ENCODE results near the gene SMARCC2. TPM values are rescaled to one million over a fixed set of nuclear protein-coding genes. Genes with fewer than 3 reads are reported as not detected.

Gene SMARCC2
- total and polyA plus RNA-seq, 9 of the 15 experiments (the other 6 are each of a cell fraction or from before 2014, with no cell fraction given): 11.9 to 86.0 (median 36.6) TPM

- TF ChIP-seq CUX1 (CRISPR knock-in tag; IDR thresholded peaks at IDR 0.05): no peak
- TF ChIP-seq ZNF444 (CRISPR knock-in tag; IDR thresholded peaks at IDR 0.05): no peak
- TF ChIP-seq ZNF146 (CRISPR knock-in tag; IDR thresholded peaks at IDR 0.05; ENCODE audit: unreplicated experiment): no peak
- TF ChIP-seq SP1 (CRISPR knock-in tag; IDR thresholded peaks at IDR 0.05): peak; percentile 52; the same call in 1 of the 2 replicates
- TF ChIP-seq DPF2 (IDR thresholded peaks at IDR 0.05): 0 out of 2 replicates have a peak, but pooled peaks have one; percentile 28
- TF ChIP-seq, protein P1, sequence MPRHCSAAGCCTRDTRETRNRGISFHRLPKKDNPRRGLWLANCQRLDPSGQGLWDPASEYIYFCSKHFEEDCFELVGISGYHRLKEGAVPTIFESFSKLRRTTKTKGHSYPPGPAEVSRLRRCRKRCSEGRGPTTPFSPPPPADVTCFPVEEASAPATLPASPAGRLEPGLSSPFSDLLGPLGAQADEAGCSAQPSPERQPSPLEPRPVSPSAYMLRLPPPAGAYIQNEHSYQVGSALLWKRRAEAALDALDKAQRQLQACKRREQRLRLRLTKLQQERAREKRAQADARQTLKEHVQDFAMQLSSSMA (CRISPR knock-in tag; IDR thresholded peaks at IDR 0.05): no peak
- peak; percentile 91 for TF ChIP-seq MTA3 (IDR thresholded peaks at IDR 0.05; ENCODE audit: borderline replicate concordance)
- TF ChIP-seq, protein P2, sequence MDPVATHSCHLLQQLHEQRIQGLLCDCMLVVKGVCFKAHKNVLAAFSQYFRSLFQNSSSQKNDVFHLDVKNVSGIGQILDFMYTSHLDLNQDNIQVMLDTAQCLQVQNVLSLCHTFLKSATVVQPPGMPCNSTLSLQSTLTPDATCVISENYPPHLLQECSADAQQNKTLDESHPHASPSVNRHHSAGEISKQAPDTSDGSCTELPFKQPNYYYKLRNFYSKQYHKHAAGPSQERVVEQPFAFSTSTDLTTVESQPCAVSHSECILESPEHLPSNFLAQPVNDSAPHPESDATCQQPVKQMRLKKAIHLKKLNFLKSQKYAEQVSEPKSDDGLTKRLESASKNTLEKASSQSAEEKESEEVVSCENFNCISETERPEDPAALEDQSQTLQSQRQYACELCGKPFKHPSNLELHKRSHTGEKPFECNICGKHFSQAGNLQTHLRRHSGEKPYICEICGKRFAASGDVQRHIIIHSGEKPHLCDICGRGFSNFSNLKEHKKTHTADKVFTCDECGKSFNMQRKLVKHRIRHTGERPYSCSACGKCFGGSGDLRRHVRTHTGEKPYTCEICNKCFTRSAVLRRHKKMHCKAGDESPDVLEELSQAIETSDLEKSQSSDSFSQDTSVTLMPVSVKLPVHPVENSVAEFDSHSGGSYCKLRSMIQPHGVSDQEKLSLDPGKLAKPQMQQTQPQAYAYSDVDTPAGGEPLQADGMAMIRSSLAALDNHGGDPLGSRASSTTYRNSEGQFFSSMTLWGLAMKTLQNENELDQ (CRISPR knock-in tag; IDR thresholded peaks at IDR 0.05; ENCODE audit: borderline replicate concordance): no peak
- TF ChIP-seq SIX5 (IDR thresholded peaks at IDR 0.05; ENCODE audit: borderline replicate concordance in 1 of 2, insufficient read depth in 1 of 2, low read depth in 1 of 2, low read length in 2 of 2): no peak
- peak; percentile 33 for TF ChIP-seq CBFA2T3 (IDR thresholded peaks at IDR 0.05)
- TF ChIP-seq GATAD2A (IDR thresholded peaks at IDR 0.05): 0 out of 2 replicates have a peak, but pooled peaks have one; percentile 35
- peak; percentile 34; the same call in 1 of the 2 replicates for TF ChIP-seq ZFP1 (CRISPR knock-in tag; IDR thresholded peaks at IDR 0.05)
- no peak for TF ChIP-seq PYGO2 (tag; IDR thresholded peaks at IDR 0.05)
- 0 out of 2 replicates have a peak, but pooled peaks have one; percentile 52 for TF ChIP-seq ZNF592 (IDR thresholded peaks at IDR 0.05)
- TF ChIP-seq RHOXF2B (CRISPR knock-in tag; conservative IDR thresholded peaks at IDR 0.05): no peak
- no peak for TF ChIP-seq MIER1 (IDR thresholded peaks at IDR 0.05; ENCODE audit: low read depth)
Measured at GRCh38 chr12:56129206-56129941, 59.9 kb downstream of the SMARCC2 start (continued).

Data from K562 (cell line).